Thoracic aorta (tissue), 2 donors: ENCODE data around the gene BCL7C. TPM values are rescaled to one million over a fixed set of nuclear protein-coding genes. Genes with fewer than 3 reads are reported as not detected.

ENCODE experiments used
- ATAC-seq: fragments of 150-250 bp; one replicate; pipeline ENCODE4 v1.8.0; 2017; ENCODE audit warnings: low read depth; ENCODE audit not compliant: insufficient number of reproducible peaks, low FRiP score
- DNase-seq: peaks from one replicate; pipeline ENCODE4 v3.0.0-alpha.2; 2020; ENCODE audit warnings: low spot score
- H3K27ac ChIP-seq, 2 donors: fragments of 200-600 bp; sonication (generic); 1 replicate in 1 of 2; 2 replicates in 1 of 2; pipeline ENCODE4 v1.5.1; 2016; ENCODE audit warnings: mild to moderate bottlenecking in 2 of 2, moderate library complexity in 2 of 2
- H3K27me3 ChIP-seq: fragments of 200-600 bp; sonication (generic); replicated peaks from 2 replicates; pipeline ENCODE4 v1.6.0; 2016; ENCODE audit warnings: mild to moderate bottlenecking; ENCODE audit not compliant: insufficient read depth
- H3K36me3 ChIP-seq: fragments of 200-600 bp; sonication (generic); one replicate; pipeline ENCODE4 v1.5.1; 2016
- H3K4me1 ChIP-seq, 2 donors: fragments of 200-600 bp; sonication (generic); 1 replicate in 1 of 2; 2 replicates in 1 of 2; pipeline versions ENCODE4 v1.5.1 to v1.6.0; 2016; ENCODE audit warnings: low read depth in 2 of 2, mild to moderate bottlenecking in 1 of 2; ENCODE audit not compliant: control insufficient read depth in 1 of 2
- H3K4me3 ChIP-seq: fragments of 200-600 bp; sonication (generic); 2 replicates; pipeline ENCODE4 v1.5.1; 2016; ENCODE audit warnings: mild to moderate bottlenecking
- H3K9me3 ChIP-seq: fragments of 200-600 bp; sonication (generic); 2 replicates; pipeline ENCODE4 v1.5.1; 2016
- CTCF ChIP-seq: fragments of 200-600 bp; sonication (generic); IDR thresholded peaks from one replicate; pipeline ENCODE4 v1.5.1; 2019; ENCODE audit warnings: antibody characterized with exemption
- total RNA-seq, 2 donors: library from RNA; depleted of rRNA; stranded (reverse); fragments of >200 nt; gene quantifications; one replicate each; pipeline versions ENCODE4 v1.1.0 to v1.2.3, GENCODE V29; 2016

Gene BCL7C
- total RNA-seq, 2 donors from 2014 or later, result 35.6 to 55.2 TPM

GRCh38 chr16:30934827-30935557, 41.1 kb upstream of the BCL7C start:
- H3K4me3 ChIP-seq, result no peak overlapping the region
- ATAC-seq (no peak), DNase-seq (no peak)
- H3K27ac ChIP-seq, result no peak overlapping the region
- TF ChIP-seq CTCF, result peak; percentile 37
- no peaks in the 10 kb centered on the region for H3K27me3 ChIP-seq
- H3K4me1 ChIP-seq, result peaks cover 3 to 16% of the 10 kb centered on the region in 2 donors
- H3K36me3 ChIP-seq, result peaks cover 10% of the 10 kb centered on the region
- H3K9me3 ChIP-seq, result no peaks in the 10 kb centered on the region

- peaks cover 0 to 6% of the 10 kb centered on the region in 2 donors for H3K4me1 ChIP-seq
- no peak for ATAC-seq
- no peak for DNase-seq
- no peak for TF ChIP-seq CTCF
- no peaks in the 10 kb centered on the region for H3K27me3 ChIP-seq
- no peak overlapping the region for H3K27ac ChIP-seq
- no peak overlapping the region for H3K4me3 ChIP-seq
- H3K36me3 ChIP-seq, result peaks cover 13% of the 10 kb centered on the region
- no peaks in the 10 kb centered on the region for H3K9me3 ChIP-seq
These were observed 37.3 kb upstream of the BCL7C start for GRCh38 chr16:30931068-30931650.

GRCh38 chr16:30930160-30930571, 36.3 kb upstream of the BCL7C start:
- no peak for TF ChIP-seq CTCF
- no peak for ATAC-seq
- DNase-seq, result no peak
- Histone ChIP-seq H3K27ac (no peak overlapping the region), H3K36me3 (peaks cover 13% of the 10 kb centered on the region), H3K4me3 (no peak overlapping the region), H3K4me1 (peaks cover 0 to 11% of the 10 kb centered on the region in 2 donors), H3K9me3 (no peaks in the 10 kb centered on the region), H3K27me3 (no peaks in the 10 kb centered on the region)

GRCh38 chr16:30929167-30929566, 35.3 kb upstream of the BCL7C start:
- no peak overlapping the region for H3K4me3 ChIP-seq
- no peak for ATAC-seq
- H3K36me3 ChIP-seq, result peaks cover 13% of the 10 kb centered on the region

More at GRCh38 chr16:30929167-30929566, 35.3 kb upstream of the BCL7C start:
- Histone ChIP-seq H3K27ac (no peak overlapping the region), H3K27me3 (no peaks in the 10 kb centered on the region), H3K4me1 (peaks cover 5 to 21% of the 10 kb centered on the region in 2 donors), H3K9me3 (no peaks in the 10 kb centered on the region)
- no peak for TF ChIP-seq CTCF
- DNase-seq, result no peak
